ENCODE results near the gene NPHS1. TPM values are rescaled to one million over a fixed set of nuclear protein-coding genes. Genes with fewer than 3 reads are reported as not detected.
"Not testable (repeated sequence)": the region's sequence is repeated elsewhere in the genome, so short reads cannot be mapped to it uniquely, and the experiment has no call there.

NPHS1 gene
- total RNA-seq, 1 donor from 2014 or later = not detected

GRCh38 chr19:35816262-35816661 is 36.0 kb downstream of the NPHS1 start:
- no peak for ATAC-seq
- no peak for DNase-seq (ENCODE audit: low spot score)

GRCh38 chr19:35813043-35813890 is 39.0 kb downstream of the NPHS1 start:
- DNase-seq (ENCODE audit: low spot score) (no peak), ATAC-seq (peak; percentile 2)

GRCh38 chr19:35812220-35813042 is 39.9 kb downstream of the NPHS1 start, which contains the start of gene PRODH2:
PRODH2 (minus strand) TSS chr19:35812845; CDS start chr19:35812805, 40 bp downstream.
- DNase-seq (ENCODE audit: low spot score) = peak; percentile 87
- peak; percentile 91 for ATAC-seq

GRCh38 chr19:35811317-35812219 is 40.7 kb downstream of the NPHS1 start:
- ATAC-seq (peak; percentile 69), DNase-seq (ENCODE audit: low spot score) (no peak)

GRCh38 chr19:35807633-35808032 is 44.7 kb downstream of the NPHS1 start:
- ATAC-seq (no peak), DNase-seq (ENCODE audit: low spot score) (no peak)

GRCh38 chr19:35806597-35806996 is 45.7 kb downstream of the NPHS1 start:
- ATAC-seq (peak; percentile 6), DNase-seq (ENCODE audit: low spot score) (no peak)

GRCh38 chr19:35805526-35806102 is 46.7 kb downstream of the NPHS1 start:
- ATAC-seq = no peak
- DNase-seq (ENCODE audit: low spot score) = no peak

- ATAC-seq (no peak), DNase-seq (ENCODE audit: low spot score) (no peak)
Measured at GRCh38 chr19:35801828-35802227, 50.5 kb downstream of the NPHS1 start.

- ATAC-seq = peak; percentile 76
- DNase-seq (ENCODE audit: low spot score) = no peak
Measured at GRCh38 chr19:35797663-35798062, 54.6 kb downstream of the NPHS1 start.

- ATAC-seq (peak; percentile 33), DNase-seq (ENCODE audit: low spot score) (no peak)
Measured at GRCh38 chr19:35796645-35797542, 55.4 kb downstream of the NPHS1 start.

- ATAC-seq; DNase-seq (ENCODE audit: low spot score): not testable (repeated sequence)
Measured at GRCh38 chr19:35795564-35795963, 56.7 kb downstream of the NPHS1 start.

GRCh38 chr19:35793381-35794165 is 58.7 kb downstream of the NPHS1 start:
- ATAC-seq (no peak), DNase-seq (ENCODE audit: low spot score) (no peak)

GRCh38 chr19:35792888-35793287 is 59.4 kb downstream of the NPHS1 start:
- no peak for DNase-seq (ENCODE audit: low spot score)
- no peak for ATAC-seq

GRCh38 chr19:35792312-35792711 is 60.0 kb downstream of the NPHS1 start:
- DNase-seq (ENCODE audit: low spot score) (no peak), ATAC-seq (no peak)

GRCh38 chr19:35791814-35792279 is 60.5 kb downstream of the NPHS1 start:
- no peak for DNase-seq (ENCODE audit: low spot score)
- ATAC-seq = no peak

GRCh38 chr19:35790981-35791813 is 61.1 kb downstream of the NPHS1 start:
- DNase-seq (ENCODE audit: low spot score) = no peak
- peak; percentile 70 for ATAC-seq
